ENCODE measurements around the gene CACNA1S. TPM values are rescaled to one million over a fixed set of nuclear protein-coding genes. Genes with fewer than 3 reads are reported as not detected.

The CACNA1S gene
- total RNA-seq, 1 donor from 2014 or later: 0.11 TPM

- H3K36me3 Mint-ChIP-seq: no peaks in the 10 kb centered on the region
- no peak overlapping the region for H3K27ac ChIP-seq
- H3K36me3 ChIP-seq: no peaks in the 10 kb centered on the region
- no peak overlapping the region for H2AFZ ChIP-seq (replicated peaks)
- no peaks in the 10 kb centered on the region for H3K9me3 ChIP-seq (ENCODE audit: low read depth)
- H3K4me2 ChIP-seq: no peak overlapping the region
- H3K79me2 ChIP-seq (ENCODE audit: low read depth): no peaks in the 10 kb centered on the region
- H3F3A ChIP-seq (ENCODE audit: low read depth): no peaks in the 10 kb centered on the region
- no peaks in the 10 kb centered on the region for H3K9me3 Mint-ChIP-seq
- TF ChIP-seq EZH2phosphoT487 (IDR thresholded peaks at IDR 0.05) (no peak), EZH2 (IDR thresholded peaks at IDR 0.05) (no peak)
- TF ChIP-seq, protein P1, sequence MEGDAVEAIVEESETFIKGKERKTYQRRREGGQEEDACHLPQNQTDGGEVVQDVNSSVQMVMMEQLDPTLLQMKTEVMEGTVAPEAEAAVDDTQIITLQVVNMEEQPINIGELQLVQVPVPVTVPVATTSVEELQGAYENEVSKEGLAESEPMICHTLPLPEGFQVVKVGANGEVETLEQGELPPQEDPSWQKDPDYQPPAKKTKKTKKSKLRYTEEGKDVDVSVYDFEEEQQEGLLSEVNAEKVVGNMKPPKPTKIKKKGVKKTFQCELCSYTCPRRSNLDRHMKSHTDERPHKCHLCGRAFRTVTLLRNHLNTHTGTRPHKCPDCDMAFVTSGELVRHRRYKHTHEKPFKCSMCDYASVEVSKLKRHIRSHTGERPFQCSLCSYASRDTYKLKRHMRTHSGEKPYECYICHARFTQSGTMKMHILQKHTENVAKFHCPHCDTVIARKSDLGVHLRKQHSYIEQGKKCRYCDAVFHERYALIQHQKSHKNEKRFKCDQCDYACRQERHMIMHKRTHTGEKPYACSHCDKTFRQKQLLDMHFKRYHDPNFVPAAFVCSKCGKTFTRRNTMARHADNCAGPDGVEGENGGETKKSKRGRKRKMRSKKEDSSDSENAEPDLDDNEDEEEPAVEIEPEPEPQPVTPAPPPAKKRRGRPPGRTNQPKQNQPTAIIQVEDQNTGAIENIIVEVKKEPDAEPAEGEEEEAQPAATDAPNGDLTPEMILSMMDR (IDR thresholded peaks at IDR 0.05): no peak
- no peak overlapping the region for H3K9ac ChIP-seq
- H4K20me1 ChIP-seq (ENCODE audit: low read depth): no peaks in the 10 kb centered on the region
- peaks cover 17% of the 10 kb centered on the region for H3K4me1 Mint-ChIP-seq
- peaks cover 11% of the 10 kb centered on the region for H3K4me1 ChIP-seq
- no peak for DNase-seq (ENCODE audit: low spot score)
- no peaks in the 10 kb centered on the region for H3K27me3 ChIP-seq
- H3K27me3 Mint-ChIP-seq (ENCODE audit: insufficient read depth, low read depth): peaks cover 16% of the 10 kb centered on the region
- H3K4me3 ChIP-seq: no peak overlapping the region
- H3K4me3 Mint-ChIP-seq: no peak overlapping the region
- H3K27ac Mint-ChIP-seq: no peak overlapping the region
Measured at GRCh38 chr1:201125019-201125418, 12.8 kb upstream of the CACNA1S start.

DNA sequence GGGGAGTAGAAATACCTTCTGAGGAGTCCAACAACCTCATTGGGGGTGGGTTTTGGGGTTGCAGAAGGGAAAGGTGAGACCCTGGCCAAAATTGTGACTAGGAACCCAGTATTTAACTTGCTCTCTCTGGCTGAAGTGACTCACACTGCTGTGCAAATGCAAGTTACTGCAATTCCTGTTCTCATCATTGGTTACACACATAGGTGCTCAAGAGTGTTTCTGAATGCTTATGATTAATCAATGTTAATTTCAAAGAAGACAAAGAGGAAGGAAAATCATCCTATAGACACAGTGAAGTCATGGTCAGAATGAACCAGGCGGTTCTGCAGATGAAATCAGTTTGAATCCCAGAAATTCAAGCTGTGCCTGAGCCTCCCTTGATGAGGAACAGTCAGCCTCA is 11.6 kb upstream of the CACNA1S start:
- Histone ChIP-seq H4K20me1 (ENCODE audit: low read depth) (no peaks in the 10 kb centered on the region), H3K27ac (no peak overlapping the region), H3K4me2 (no peak overlapping the region), H3F3A (ENCODE audit: low read depth) (no peaks in the 10 kb centered on the region), H3K79me2 (ENCODE audit: low read depth) (no peaks in the 10 kb centered on the region), H2AFZ (replicated peaks) (no peak overlapping the region), H3K27me3 (peaks cover under 1% of the 10 kb centered on the region), H3K4me1 (peaks cover 11% of the 10 kb centered on the region), H3K36me3 (no peaks in the 10 kb centered on the region), H3K4me3 (no peak overlapping the region), H3K9me3 (ENCODE audit: low read depth) (no peaks in the 10 kb centered on the region), H3K9ac (no peak overlapping the region)
- Mint-ChIP-seq H3K4me3 (no peak overlapping the region), H3K27me3 (ENCODE audit: insufficient read depth, low read depth) (peaks cover 16% of the 10 kb centered on the region), H3K27ac (no peak overlapping the region), H3K4me1 (peaks cover 27% of the 10 kb centered on the region), H3K36me3 (no peaks in the 10 kb centered on the region), H3K9me3 (no peaks in the 10 kb centered on the region)
- TF ChIP-seq, protein P1 (IDR thresholded peaks at IDR 0.05): no peak
- TF ChIP-seq EZH2phosphoT487 (IDR thresholded peaks at IDR 0.05): no peak
- no peak for DNase-seq (ENCODE audit: low spot score)

DNA sequence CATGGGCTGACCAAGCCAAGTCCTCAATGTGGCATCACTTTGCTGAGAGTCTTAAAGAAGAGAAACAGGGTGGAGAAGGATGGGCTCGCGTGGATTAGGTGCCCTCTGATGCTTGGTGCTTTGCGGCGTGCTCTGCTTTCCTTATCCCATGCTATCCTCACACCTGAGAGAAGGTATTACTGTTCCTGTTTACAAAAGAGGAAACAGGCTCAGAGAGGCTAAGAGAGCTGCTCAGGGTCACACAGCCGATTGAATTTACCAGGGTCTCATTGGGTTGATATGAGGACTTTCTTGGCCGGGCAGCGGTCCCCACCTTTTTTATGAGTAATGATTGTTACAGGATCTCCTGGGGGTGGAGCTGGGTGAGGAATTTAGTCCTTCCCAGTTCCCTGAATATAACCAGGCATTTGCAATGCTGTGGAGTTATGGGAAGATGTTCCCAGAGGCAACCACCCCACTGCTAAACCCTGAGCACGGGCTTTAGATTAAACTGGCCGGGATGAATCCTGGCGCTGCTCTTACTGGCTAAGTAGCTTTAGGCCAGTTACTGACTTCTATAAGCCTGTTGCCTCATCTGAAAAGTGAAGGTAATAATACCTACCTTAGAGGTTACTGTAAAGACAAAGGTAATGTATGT is 10.2 kb upstream of the CACNA1S start:
- Mint-ChIP-seq H3K4me3 (no peak overlapping the region), H3K9me3 (no peaks in the 10 kb centered on the region), H3K36me3 (no peaks in the 10 kb centered on the region), H3K27me3 (ENCODE audit: insufficient read depth, low read depth) (peaks cover 14% of the 10 kb centered on the region), H3K27ac (no peak overlapping the region), H3K4me1 (peaks cover 25% of the 10 kb centered on the region)
- H3K36me3 ChIP-seq: no peaks in the 10 kb centered on the region
- H2AFZ ChIP-seq (replicated peaks): no peak overlapping the region
- H4K20me1 ChIP-seq (ENCODE audit: low read depth): no peaks in the 10 kb centered on the region
- H3K4me2 ChIP-seq: no peak overlapping the region
- no peaks in the 10 kb centered on the region for H3K79me2 ChIP-seq (ENCODE audit: low read depth)
- peaks cover 14% of the 10 kb centered on the region for H3K27me3 ChIP-seq
- H3K4me1 ChIP-seq: peaks cover 8% of the 10 kb centered on the region
- H3F3A ChIP-seq (ENCODE audit: low read depth): no peaks in the 10 kb centered on the region
- DNase-seq (ENCODE audit: low spot score): no peak
- TF ChIP-seq EZH2 (IDR thresholded peaks at IDR 0.05) (no peak), EZH2phosphoT487 (IDR thresholded peaks at IDR 0.05) (no peak)
- TF ChIP-seq, protein P1 (IDR thresholded peaks at IDR 0.05): no peak
- no peak overlapping the region for H3K4me3 ChIP-seq
- H3K27ac ChIP-seq: no peak overlapping the region
- H3K9me3 ChIP-seq (ENCODE audit: low read depth): no peaks in the 10 kb centered on the region
- H3K9ac ChIP-seq: no peak overlapping the region

Measured in neural progenitor cell (in vitro differentiated cells).